Measurements from ENCODE around the gene VPS41. TPM values are rescaled to one million over a fixed set of nuclear protein-coding genes. Genes with fewer than 3 reads are reported as not detected.

Gene VPS41
- total and polyA plus RNA-seq, 11 donors = 6.0 to 55.8 (median 42.8) TPM

DNA sequence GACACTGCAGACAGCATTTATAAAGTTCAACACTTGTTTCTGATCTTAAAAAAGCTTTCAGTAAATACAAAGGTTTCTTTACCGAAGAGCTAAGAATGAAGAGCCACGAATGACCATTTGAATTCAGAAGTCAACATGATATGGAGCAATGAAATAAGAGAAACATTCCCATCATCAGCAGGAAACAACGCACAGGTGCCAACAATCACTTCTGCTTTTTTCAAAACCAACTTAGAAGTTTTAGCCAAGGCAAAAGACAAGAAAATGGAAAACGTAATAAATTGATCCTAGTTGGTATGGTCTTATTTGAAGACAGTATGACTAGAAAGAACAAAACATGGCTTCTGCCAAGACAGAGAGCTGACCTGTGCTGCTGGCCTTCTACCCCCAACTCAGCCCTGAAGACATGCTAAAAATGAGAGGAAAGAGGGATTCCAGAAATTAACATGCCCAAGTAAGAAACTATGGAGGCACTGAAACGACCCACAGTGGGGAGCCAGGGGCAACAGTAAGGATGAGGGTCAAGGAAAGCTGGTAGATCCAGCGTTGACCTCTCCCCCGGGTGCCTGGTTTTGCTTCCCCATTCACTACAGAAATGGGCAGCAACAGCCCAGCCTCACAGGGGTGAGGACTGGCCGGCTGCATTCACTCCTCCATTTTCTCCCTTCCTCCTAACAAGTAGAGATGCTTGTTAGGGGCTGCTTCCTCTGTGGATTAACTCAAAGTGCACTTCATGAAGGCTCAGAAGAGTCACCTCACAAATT lies 30.1 kb downstream of the VPS41 start:
- peaks cover 0 to 11% (median 0%) of the 10 kb centered on the region in 12 donors for H3K4me1 ChIP-seq
- no peaks in the 10 kb centered on the region for H3K27me3 ChIP-seq
- TF ChIP-seq, protein P1, sequence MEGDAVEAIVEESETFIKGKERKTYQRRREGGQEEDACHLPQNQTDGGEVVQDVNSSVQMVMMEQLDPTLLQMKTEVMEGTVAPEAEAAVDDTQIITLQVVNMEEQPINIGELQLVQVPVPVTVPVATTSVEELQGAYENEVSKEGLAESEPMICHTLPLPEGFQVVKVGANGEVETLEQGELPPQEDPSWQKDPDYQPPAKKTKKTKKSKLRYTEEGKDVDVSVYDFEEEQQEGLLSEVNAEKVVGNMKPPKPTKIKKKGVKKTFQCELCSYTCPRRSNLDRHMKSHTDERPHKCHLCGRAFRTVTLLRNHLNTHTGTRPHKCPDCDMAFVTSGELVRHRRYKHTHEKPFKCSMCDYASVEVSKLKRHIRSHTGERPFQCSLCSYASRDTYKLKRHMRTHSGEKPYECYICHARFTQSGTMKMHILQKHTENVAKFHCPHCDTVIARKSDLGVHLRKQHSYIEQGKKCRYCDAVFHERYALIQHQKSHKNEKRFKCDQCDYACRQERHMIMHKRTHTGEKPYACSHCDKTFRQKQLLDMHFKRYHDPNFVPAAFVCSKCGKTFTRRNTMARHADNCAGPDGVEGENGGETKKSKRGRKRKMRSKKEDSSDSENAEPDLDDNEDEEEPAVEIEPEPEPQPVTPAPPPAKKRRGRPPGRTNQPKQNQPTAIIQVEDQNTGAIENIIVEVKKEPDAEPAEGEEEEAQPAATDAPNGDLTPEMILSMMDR (IDR thresholded peaks at IDR 0.05) = no peak
- no peak for TF ChIP-seq POLR2A (IDR thresholded peaks at IDR 0.05)
- H3K4me3 ChIP-seq = no peak overlapping the region
- no peaks in the 10 kb centered on the region for H3K9me3 ChIP-seq
- no peak overlapping the region for H3K27ac ChIP-seq
- H3K36me3 ChIP-seq = no peaks in the 10 kb centered on the region
- no peak for ATAC-seq
- 85 to 92% (median 88%) methylated on average over 8 of the region's 8 CpGs for WGBS, 4 donors
- intact Hi-C loops (cut with DNase I) = no loop called here
- DNase-seq = no peak

- H3K4me1 ChIP-seq = peaks cover 0 to 4% (median 0%) of the 10 kb centered on the region in 12 donors
- H3K36me3 ChIP-seq = peaks cover 0 to 7% (median 6%) of the 10 kb centered on the region in 9 donors
- intact Hi-C loops (cut with DNase I) = no loop called here
- no peak overlapping the region for H3K4me3 ChIP-seq
- ATAC-seq (no peak), DNase-seq (no peak)
- H3K9me3 ChIP-seq = no peaks in the 10 kb centered on the region
- 95 to 96% (median 96%) methylated on average over 4 of the region's 4 CpGs for WGBS, 4 donors
- TF ChIP-seq POLR2A (IDR thresholded peaks at IDR 0.05) = no peak
- TF ChIP-seq, protein P1 (IDR thresholded peaks at IDR 0.05) = no peak
- H3K27ac ChIP-seq = no peak overlapping the region
- H3K27me3 ChIP-seq = no peaks in the 10 kb centered on the region
Measured at GRCh38 chr7:38873433-38873832, 35.6 kb downstream of the VPS41 start.

GRCh38 chr7:38872202-38872601 lies 36.8 kb downstream of the VPS41 start:
- intact Hi-C loops (cut with DNase I) = no loop called here
- DNase-seq (no peak), ATAC-seq (no peak)
- Histone ChIP-seq H3K4me1 (peaks cover 0 to 4% (median 0%) of the 10 kb centered on the region in 12 donors), H3K36me3 (peaks cover 0 to 19% (median 18%) of the 10 kb centered on the region in 9 donors), H3K9me3 (no peaks in the 10 kb centered on the region), H3K27ac (no peak overlapping the region), H3K4me3 (no peak overlapping the region), H3K27me3 (no peaks in the 10 kb centered on the region)
- WGBS, 4 donors = 82 to 90% (median 89%) methylated on average over 5 of the region's 5 CpGs
- no peak for TF ChIP-seq POLR2A (IDR thresholded peaks at IDR 0.05)

DNA sequence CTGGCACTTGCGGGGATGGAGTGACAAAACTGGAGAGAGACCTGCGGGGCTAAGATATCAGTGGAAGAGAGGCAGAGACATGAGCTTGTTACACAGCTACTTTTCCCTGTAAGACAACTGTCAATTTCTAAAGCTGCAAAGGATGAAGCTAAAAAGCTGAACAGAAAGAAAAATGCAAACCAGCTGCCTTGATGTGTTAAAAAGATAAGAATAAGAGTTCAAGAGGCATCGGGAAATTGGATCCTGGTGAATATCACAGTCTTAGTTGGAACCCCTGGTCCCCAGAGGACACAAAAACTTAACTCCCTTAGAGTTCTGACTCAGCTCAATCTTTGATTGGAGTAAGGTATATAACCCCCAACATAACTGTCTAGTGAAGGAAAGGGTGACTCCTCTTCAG lies 38.8 kb downstream of the VPS41 start:
- peaks cover 0 to 39% (median 26%) of the 10 kb centered on the region in 9 donors for H3K36me3 ChIP-seq
- WGBS, 4 donors = 75 to 79% (median 75%) methylated on average over 3 of the region's 3 CpGs
- DNase-seq (no peak), ATAC-seq (no peak)
- intact Hi-C loops (cut with DNase I) = no loop called here
- H3K4me1 ChIP-seq = no peaks in the 10 kb centered on the region
- no peak overlapping the region for H3K4me3 ChIP-seq
- no peaks in the 10 kb centered on the region for H3K27me3 ChIP-seq
- TF ChIP-seq POLR2A (IDR thresholded peaks at IDR 0.05) = no peak
- TF ChIP-seq, protein P1 (IDR thresholded peaks at IDR 0.05) = no peak
- no peak overlapping the region for H3K27ac ChIP-seq
- H3K9me3 ChIP-seq = no peaks in the 10 kb centered on the region
